Fibroblast of mammary gland (primary cell): ENCODE data around the gene PIK3CD.

Experiments used
- DNase-seq: peaks from one replicate; pipeline ENCODE4 v3.0.0-alpha.2; 2010; ENCODE audit warnings: low read depth
- H3K4me3 ChIP-seq: 2 replicates; pipeline ENCODE4 v1.5.1; 2011; ENCODE audit warnings: low read depth, mild to moderate bottlenecking, low read length, moderate library complexity; ENCODE audit not compliant: control insufficient read depth
- TF ChIP-seq, protein P1 (sequence below): conservative IDR thresholded peaks from 2 replicates; pipeline ENCODE4 v1.5.1; 2011; ENCODE audit warnings: low read depth, low read length, inconsistent platforms; ENCODE audit not compliant: control insufficient read depth, insufficient read depth

Gene PIK3CD

DNA sequence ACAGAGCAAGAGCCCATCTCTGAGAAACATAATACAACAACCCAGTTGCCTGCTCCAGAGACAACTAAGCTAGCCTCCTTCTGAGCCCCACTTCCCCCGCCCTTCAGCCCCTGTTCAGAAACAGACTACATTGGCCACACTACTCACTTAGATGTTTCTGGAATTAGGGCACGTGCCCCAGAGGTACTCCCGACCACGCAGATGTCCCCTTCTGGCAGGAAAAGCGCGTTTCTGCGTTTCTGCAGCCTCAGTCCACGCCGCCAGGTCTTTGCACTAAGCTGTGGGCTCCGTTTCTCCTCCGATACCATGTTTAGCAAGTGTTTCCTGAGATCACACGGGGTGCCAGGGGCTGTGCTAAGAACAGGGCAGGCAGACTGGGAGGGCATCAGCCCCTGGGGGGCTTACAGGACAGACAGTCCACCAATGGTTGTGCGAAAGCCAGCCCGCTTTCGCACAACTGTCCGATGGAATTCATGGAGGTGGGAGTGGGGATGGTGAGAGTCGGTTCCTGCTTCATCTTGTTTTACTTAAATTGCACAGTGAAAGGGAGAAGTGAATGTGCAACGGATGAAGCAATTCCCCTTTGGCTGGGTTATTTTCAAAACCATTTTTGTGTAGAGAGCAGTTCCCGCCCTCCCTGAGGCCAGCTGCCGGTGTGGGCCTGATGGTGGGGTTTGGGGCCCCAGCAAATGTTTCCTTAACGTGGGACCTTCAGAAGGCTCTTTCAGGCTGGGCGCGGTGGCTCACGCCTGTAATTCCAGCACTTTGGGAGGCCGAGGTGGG is 2.7 kb downstream of the PIK3CD start:
- DNase-seq, result no peak
- TF ChIP-seq, protein P1, sequence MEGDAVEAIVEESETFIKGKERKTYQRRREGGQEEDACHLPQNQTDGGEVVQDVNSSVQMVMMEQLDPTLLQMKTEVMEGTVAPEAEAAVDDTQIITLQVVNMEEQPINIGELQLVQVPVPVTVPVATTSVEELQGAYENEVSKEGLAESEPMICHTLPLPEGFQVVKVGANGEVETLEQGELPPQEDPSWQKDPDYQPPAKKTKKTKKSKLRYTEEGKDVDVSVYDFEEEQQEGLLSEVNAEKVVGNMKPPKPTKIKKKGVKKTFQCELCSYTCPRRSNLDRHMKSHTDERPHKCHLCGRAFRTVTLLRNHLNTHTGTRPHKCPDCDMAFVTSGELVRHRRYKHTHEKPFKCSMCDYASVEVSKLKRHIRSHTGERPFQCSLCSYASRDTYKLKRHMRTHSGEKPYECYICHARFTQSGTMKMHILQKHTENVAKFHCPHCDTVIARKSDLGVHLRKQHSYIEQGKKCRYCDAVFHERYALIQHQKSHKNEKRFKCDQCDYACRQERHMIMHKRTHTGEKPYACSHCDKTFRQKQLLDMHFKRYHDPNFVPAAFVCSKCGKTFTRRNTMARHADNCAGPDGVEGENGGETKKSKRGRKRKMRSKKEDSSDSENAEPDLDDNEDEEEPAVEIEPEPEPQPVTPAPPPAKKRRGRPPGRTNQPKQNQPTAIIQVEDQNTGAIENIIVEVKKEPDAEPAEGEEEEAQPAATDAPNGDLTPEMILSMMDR, result no peak
- H3K4me3 ChIP-seq, result no peak overlapping the region

DNA sequence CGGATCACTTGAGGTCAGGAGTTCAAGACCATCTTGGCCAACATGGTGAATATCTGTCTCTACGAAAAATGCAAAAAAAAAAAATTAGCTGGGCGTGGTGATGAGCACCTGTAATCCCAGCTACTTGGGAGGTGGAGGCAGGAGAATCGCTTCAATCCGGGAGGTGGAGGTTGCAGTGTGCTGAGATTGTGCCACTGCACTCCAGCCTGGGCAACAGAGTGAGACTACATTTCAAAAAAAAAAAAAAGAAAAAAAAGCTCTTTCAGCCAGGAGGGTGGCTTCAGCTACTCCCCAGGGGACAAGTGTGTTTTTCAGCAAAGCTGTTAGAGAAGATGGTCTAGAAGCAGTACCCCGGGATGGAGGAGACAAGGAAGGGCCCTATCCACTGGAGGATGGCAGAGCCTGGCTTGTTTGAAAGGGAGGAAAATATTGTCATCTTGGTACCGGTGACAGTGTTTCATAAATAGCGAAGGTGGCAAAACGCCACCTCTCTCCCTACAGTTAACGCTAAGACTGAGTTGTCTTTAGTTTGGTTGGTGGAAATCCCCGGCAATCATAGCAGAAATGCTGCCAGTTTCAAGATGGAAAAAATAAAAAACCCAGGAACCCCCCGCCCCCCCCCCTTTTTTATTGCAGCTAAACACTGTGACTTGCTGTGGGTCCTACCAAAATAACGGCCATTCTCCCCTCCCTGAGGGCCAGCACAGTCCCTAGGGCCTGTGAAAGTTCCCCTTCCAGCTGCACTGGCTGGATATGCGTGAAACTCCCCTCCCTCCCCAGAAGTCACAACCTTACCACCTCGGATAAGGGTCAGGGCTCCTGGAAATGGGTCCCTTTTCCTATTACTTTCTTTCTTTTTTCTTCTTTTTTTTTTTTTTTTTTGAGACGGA is 3.5 kb downstream of the PIK3CD start:
- H3K4me3 ChIP-seq, result no peak overlapping the region
- TF ChIP-seq, protein P1, result no peak
- no peak for DNase-seq

DNA sequence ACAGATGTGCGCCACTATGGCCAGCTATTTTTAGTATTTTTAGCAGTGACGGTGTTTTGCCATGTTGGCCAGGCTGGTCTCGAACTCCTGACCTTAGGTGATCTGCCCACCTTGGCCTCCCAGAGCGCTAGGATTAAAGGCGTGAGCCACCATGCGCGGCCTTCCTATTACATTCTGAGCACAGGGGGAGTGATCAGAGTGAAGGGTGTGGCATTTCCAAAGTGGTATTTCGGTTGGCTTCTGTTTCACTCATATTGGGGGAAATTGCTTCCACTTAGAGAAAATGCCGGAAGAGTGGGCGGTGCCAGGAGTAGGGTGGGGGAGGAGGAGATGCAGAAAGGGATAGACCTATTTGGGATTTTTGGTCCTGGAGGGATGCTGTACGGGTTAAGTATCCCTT is 4.3 kb downstream of the PIK3CD start:
- DNase-seq, result no peak
- TF ChIP-seq, protein P1, result no peak
- no peak overlapping the region for H3K4me3 ChIP-seq

DNA sequence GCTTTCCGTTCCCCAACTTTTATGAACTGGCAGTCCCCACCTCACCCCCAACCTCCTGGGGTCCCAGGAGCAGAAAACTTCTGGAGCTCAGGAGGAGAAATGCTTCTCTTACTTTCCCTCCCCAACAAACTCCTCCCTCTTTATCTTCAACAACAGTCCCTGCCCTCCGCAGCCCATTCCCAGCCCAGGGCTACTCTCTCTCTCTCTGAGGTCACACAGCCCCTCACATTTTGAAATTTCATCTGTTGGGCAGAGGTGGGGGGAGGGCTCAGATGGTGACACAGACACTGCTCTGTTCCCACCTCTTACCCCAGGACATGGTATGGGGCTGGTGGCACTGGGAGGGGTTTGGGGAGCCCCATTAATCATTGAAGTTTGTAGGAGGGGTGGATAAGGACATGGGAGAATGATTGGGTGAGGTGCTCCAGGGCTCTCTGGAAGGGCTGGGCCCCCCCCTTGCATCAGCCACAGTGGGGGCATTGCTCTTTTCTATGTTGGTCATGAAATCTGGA is 6.0 kb downstream of the PIK3CD start:
- no peak for DNase-seq
- TF ChIP-seq, protein P1, result no peak
- H3K4me3 ChIP-seq, result no peak overlapping the region

DNA sequence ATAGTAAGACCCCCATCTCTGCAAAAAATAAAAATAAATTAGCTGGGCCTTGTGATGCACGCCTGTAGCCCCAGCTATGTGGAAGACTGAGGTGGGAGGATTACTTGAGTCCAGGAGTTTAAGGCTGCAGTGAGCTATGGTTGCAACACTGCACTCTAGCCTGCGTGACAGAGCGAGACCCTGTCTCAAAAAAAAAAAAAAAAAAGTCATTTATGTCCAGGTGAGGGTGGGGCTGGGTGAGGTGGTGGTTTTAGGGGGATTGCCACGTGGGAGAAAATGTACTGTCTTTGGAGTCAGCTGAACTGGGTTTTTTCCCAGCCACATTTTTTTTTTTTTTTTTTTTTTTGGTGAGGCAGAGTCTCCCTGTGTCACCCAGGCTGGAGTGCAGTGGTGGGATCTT is 6.7 kb downstream of the PIK3CD start:
- DNase-seq, result no peak
- no peak overlapping the region for H3K4me3 ChIP-seq
- TF ChIP-seq, protein P1, result no peak

DNA sequence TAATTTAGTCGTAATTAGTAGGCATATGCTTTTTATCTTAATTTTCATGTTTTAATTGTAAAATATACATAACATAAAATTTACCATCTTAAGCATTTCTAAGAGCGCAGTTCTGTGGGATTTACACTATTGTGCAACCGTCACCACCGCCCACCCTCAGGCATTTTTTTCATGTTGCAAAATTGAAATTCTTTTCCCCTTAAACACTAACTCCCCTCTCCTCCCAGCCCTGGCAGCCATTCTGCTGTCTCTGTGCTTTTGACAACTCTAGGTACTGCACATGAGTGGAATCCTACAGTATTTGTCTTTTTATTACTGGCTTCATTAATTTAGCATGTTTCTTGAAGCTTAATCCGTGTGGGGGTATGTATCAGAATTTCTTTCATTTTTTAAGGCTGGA is 7.8 kb downstream of the PIK3CD start:
- no peak overlapping the region for H3K4me3 ChIP-seq
- TF ChIP-seq, protein P1, result no peak
- peak; percentile 75 for DNase-seq
